Measurements from ENCODE around the gene DYRK3. TPM values are rescaled to one million over a fixed set of nuclear protein-coding genes. Genes with fewer than 3 reads are reported as not detected.

DYRK3 gene
- total RNA-seq, 4 donors from 2014 or later = 5.4 to 12.7 (median 5.7) TPM

DNA sequence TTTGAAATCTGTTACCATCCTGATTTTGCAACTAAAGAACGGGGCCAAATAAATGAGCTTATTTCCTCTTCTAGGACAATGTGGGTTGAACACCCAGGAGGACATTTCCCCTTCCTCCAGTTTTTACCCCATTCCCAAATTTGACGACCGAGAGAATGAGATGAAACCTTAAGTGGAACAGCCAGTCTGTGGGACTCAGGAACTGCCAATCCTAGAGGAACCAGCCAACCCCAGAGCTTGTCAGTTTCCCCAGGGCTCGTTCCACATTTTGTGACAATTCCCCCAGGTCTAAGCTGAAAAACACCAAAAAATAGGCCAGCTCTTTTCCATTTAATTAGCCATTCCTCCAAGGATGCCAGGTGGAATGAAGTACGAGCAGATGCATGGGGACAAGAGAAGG lies 28.0 kb downstream of the DYRK3 start:
- no peak for DNase-seq (ENCODE audit: low spot score in 2 of 2)
- H3K36me3 ChIP-seq = no peaks in the 10 kb centered on the region
- TF ChIP-seq POLR2A (IDR thresholded peaks at IDR 0.05) (no peak), EP300 (IDR thresholded peaks at IDR 0.05) (no peak)
- TF ChIP-seq, protein P1, sequence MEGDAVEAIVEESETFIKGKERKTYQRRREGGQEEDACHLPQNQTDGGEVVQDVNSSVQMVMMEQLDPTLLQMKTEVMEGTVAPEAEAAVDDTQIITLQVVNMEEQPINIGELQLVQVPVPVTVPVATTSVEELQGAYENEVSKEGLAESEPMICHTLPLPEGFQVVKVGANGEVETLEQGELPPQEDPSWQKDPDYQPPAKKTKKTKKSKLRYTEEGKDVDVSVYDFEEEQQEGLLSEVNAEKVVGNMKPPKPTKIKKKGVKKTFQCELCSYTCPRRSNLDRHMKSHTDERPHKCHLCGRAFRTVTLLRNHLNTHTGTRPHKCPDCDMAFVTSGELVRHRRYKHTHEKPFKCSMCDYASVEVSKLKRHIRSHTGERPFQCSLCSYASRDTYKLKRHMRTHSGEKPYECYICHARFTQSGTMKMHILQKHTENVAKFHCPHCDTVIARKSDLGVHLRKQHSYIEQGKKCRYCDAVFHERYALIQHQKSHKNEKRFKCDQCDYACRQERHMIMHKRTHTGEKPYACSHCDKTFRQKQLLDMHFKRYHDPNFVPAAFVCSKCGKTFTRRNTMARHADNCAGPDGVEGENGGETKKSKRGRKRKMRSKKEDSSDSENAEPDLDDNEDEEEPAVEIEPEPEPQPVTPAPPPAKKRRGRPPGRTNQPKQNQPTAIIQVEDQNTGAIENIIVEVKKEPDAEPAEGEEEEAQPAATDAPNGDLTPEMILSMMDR (IDR thresholded peaks at IDR 0.05) = no peak
- peaks cover 0 to 16% (median 8%) of the 10 kb centered on the region in 4 donors for H3K4me1 ChIP-seq
- no peaks in the 10 kb centered on the region for H3K9me3 ChIP-seq
- peaks cover 0 to 38% of the 10 kb centered on the region in 2 donors for H3K27me3 ChIP-seq
- H3K27ac ChIP-seq = no peak overlapping the region
- no peak overlapping the region for H3K4me3 ChIP-seq
- 52 to 54% methylated on average over 5 of the region's 5 CpGs for WGBS, 2 donors

DNA sequence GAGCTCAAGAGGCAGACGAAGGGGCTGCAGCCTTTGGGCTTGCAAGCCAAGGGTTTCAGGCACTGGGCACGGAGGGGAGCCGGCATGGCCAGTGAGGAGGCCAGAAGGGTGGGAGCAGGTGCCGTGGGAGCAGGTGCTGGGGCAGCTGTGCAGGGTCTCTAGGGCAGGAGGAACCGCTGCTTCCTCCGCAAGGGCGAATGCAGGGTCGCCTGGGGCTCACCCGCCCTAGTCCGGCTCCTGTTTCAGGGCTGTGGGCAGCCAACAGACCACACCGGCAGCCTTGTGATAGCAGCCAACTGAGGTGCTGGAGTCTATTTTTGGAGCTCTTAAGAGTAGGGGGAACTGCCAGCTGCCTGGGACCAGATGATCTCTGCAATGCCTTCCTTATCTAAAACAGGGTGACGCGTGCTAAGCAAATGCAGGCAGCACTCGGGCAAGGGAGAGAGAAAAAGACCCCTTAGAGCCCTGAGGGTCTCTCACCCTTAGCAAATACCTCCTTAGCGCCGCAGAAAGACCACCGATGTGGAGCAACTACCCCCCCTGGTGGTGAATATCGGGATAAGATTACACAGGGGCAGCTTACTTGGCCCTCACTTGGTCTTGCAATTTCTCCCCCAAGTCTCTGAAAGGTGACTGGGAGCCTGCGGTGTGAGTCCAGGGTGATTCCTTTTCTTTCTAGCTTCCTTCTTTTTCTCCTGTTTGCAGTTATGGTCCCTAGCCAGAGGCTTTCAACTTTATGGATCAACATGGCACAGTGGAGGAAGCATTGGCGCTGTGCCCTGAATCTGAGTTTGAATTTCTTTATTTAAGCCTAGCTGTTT lies 28.7 kb downstream of the DYRK3 start:
- TF ChIP-seq, protein P1 (IDR thresholded peaks at IDR 0.05) = peak; percentile 76 to 92 (median 86)
- TF ChIP-seq EP300 (IDR thresholded peaks at IDR 0.05) (no peak), POLR2A (IDR thresholded peaks at IDR 0.05) (no peak)
- no peak overlapping the region for H3K27ac ChIP-seq
- no peak overlapping the region for H3K4me3 ChIP-seq
- DNase-seq (ENCODE audit: low spot score in 2 of 2) = peak in 1 of 2 donors; percentile 81
- no peaks in the 10 kb centered on the region for H3K9me3 ChIP-seq
- H3K4me1 ChIP-seq = peaks cover 0 to 14% (median 8%) of the 10 kb centered on the region in 4 donors
- 9% methylated on average over 15 to 20 of the region's 20 CpGs for WGBS, 2 donors
- no peaks in the 10 kb centered on the region for H3K36me3 ChIP-seq
- H3K27me3 ChIP-seq = peaks cover 0 to 31% of the 10 kb centered on the region in 2 donors

DNA sequence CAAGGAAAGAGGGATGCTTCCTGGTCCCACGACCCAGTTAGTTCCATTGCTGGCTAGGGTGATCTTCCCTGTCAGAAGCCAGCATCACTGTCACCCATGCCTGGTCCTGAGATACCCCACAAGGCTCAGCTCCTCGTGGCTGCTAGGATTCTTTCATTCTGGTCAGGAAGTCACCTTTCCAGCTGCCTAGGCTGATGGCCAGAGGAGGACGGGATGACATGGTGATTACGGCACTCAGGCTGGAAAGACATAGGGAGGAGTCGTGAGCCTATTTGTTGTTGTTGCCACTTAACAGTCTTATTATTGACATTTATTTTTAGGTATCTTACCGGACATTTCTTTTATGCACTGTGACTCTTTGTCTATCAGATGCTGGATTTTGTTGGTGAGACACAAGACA lies 29.4 kb downstream of the DYRK3 start:
- Histone ChIP-seq H3K27ac (no peak overlapping the region), H3K4me3 (no peak overlapping the region), H3K36me3 (no peaks in the 10 kb centered on the region), H3K27me3 (peaks cover 0 to 29% of the 10 kb centered on the region in 2 donors), H3K4me1 (peaks cover 0 to 14% (median 8%) of the 10 kb centered on the region in 4 donors), H3K9me3 (no peaks in the 10 kb centered on the region)
- TF ChIP-seq, protein P1 (IDR thresholded peaks at IDR 0.05) = no peak
- no peak for TF ChIP-seq EP300 (IDR thresholded peaks at IDR 0.05)
- TF ChIP-seq POLR2A (IDR thresholded peaks at IDR 0.05) = no peak
- 57 to 62% methylated on average over 6 of the region's 6 CpGs for WGBS, 2 donors
- no peak for DNase-seq (ENCODE audit: low spot score in 2 of 2)

DNA sequence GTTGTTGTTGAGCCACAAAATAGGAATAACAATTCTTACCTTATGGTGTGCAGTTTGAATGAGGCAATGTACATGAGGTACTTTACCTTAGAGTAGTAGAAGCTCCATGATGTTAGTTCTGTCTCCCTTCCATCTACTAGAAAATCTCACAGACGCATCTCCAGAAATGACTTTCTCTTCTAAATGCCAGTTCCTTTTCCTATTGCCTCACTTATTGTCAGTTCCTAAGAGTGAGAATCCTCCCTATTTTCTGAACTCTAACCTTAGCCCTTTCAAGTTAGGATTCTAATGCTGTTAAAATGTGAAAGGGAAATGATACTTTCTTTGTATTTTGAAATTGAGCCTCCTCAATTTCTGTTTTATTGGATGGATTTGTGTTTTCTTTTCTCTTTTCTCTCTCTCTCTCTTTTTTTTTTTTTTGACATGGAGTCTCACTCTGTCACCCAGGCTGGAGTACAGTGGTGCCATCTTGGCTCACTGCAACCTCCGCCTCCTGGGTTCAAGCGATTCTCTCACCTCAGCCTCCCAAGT lies 30.8 kb downstream of the DYRK3 start:
- H3K4me1 ChIP-seq = peaks cover 0 to 14% (median 8%) of the 10 kb centered on the region in 4 donors
- H3K4me3 ChIP-seq = no peak overlapping the region
- H3K27me3 ChIP-seq = peaks cover 0 to 17% of the 10 kb centered on the region in 2 donors
- WGBS, 2 donors = 88 to 90% methylated on average over 3 of the region's 3 CpGs
- H3K36me3 ChIP-seq = no peaks in the 10 kb centered on the region
- no peak for TF ChIP-seq EP300 (IDR thresholded peaks at IDR 0.05)
- TF ChIP-seq, protein P1 (IDR thresholded peaks at IDR 0.05) = no peak
- TF ChIP-seq POLR2A (IDR thresholded peaks at IDR 0.05) = no peak
- H3K9me3 ChIP-seq = no peaks in the 10 kb centered on the region
- H3K27ac ChIP-seq = no peak overlapping the region
- DNase-seq (ENCODE audit: low spot score in 2 of 2) = no peak

Measured in tibial nerve (tissue), 4 donors.